GM21717 (cell line): ENCODE data around the gene ZNF512.
"Not testable (repeated sequence)": the region's sequence is repeated elsewhere in the genome, so short reads cannot be mapped to it uniquely, and the experiment has no call there.

Experiments
- ATAC-seq: cut with Tn5 transposase; IDR thresholded peaks from one replicate; pipeline ENCODE4 v1.9.1; 2021; ENCODE audit warnings: mild to moderate bottlenecking, moderate library complexity; ENCODE audit not compliant: unreplicated experiment

ZNF512 gene

DNA sequence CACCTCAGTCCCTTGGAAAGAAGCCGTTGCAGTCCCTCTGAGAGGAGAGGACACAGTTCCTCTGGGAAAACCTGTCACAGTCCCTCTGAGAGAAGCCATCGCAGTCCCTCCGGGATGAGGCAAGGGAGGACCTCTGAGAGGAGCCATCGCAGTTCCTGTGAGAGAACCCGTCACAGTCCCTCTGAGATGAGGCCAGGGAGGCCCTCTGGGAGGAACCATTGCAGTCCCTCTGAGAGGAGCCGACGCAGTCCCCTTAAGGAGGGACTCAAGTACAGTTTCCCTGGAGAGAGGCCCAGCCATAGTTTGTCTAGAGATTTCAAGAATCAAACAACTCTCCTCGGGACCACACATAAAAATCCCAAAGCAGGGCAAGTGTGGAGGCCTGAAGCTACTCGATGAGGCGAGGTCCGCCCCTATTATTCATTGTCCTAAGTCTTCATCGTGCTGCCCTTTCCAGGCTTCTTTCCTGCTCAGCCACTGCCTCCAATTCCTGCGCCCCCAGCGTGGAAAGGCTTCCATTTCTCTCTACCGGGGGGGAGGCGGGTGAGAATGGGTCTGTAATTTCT, 630 bp upstream of the ZNF512 start:
- no peak for ATAC-seq

DNA sequence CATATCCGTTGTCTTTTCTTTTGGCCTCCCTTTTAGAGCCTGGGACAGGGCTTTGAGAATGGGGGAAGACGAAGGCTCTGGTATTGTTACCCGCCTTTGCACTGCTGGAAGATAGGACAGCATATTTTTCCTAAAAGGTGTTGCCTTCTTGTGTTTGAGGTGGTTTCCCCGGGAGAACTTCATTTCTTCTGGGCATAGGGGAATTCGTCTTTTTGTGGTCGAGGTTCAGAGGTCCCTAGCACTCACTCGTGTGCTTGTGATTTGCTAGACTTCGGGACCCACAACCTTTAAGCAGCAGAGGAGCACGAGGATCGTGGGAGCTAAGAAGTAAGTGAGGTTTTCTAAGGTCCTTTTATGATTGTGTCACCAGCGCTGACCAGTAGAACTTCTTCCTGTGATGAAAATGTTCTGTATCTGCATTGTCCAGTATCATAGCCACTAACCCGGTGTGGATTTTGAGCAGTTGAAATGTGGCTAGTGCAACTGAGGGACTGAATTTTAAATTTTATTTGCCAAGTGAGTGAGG, 611 bp downstream of the ZNF512 start:
- no peak for ATAC-seq

DNA sequence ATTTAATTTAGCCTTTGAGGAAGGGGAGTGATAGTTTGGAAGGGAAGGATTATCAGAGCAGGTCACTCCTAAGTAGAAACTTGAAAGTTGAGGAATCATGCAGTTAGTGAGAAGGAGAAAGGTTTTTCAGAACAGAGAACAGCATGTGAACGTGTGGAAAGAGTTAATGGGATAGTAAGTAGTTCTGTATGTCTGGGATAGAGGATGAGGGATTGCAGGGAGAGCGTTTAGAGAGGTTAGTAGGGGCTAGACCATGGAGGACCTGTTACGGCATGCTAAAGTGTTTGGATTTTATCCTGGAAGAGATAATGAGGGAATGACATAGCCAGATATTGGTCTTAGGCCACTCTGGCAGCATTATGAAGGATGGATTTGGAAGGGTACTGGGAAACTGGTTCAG, 1.8 kb downstream of the ZNF512 start:
- no peak for ATAC-seq

DNA sequence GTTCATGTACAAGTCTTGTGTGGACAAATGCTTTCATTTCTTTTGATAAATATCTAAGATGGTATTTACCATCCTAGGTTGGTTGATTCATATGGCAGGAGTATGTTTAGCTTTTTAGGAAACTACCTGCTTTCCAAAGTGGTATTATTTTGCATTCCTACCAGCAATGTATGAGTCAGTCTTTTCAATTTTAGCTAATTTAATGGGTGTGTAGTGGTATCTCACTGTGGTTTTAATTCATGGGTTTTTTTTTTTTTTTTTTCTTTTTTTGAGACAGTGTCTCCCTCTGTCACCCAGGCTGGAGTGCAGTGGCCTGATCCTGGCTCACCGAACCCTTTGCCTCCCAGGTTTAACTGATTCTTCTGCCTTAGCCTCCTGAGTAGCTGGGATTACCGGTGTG, 4.2 kb downstream of the ZNF512 start:
- no peak for ATAC-seq

DNA sequence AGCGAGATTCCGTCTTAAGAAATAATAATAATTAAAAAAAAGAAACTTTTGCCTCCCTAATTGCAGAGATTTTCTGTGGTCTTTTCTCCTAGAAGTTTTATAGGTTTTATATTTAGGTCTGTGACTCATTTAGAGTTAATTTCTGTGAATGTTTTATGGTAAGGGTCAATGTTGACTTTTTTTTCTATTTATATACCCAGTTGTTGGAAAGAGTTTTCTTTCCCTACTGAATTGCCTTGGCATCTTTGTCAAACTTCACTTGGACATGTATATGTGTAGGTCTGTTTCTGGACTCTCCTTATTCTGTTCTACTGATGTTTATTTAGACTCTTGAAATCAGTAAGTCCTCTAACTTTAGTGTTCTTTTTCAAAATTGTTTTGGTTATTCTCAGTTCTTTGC, 5.5 kb downstream of the ZNF512 start:
- no peak for ATAC-seq

DNA sequence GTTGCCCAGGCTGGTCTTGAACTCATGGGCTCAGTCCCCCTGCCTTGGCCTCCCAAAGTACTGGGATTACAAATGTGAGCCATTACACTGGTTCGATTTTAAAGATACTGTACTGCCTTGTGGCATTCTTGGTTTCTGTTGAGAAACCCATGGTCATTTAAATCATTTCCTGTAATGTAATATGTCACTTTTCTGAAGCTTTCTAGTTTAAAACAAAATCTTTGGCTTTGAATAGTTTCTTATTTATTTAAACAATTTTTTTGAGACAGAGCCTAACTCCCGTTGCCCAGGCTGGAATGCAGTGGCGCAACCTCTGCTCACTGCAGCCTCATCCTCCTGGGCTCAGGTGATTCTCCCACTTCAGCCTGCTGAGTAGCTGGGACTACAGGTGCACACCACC, 8.9 kb downstream of the ZNF512 start:
- ATAC-seq = no peak

DNA sequence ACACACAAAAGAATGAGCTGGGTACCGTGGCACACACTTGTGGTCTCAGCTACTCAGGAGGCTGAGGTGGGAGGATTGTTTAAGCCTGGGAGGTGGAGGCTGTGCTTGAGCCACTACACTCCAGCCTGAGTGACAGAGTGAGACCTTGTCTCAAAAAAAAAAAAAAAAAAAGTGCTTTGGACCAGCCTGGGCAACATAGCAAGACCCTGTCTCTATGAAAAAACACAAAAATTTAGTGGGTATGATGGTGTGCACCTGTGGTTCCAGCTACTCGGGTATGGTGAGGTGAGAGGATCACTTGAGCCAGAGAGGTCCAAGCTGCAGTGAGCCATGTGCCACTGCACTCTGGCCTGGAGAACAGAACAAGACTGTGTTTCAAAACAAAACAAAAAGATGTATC, 10.4 kb downstream of the ZNF512 start:
- no peak for ATAC-seq

DNA sequence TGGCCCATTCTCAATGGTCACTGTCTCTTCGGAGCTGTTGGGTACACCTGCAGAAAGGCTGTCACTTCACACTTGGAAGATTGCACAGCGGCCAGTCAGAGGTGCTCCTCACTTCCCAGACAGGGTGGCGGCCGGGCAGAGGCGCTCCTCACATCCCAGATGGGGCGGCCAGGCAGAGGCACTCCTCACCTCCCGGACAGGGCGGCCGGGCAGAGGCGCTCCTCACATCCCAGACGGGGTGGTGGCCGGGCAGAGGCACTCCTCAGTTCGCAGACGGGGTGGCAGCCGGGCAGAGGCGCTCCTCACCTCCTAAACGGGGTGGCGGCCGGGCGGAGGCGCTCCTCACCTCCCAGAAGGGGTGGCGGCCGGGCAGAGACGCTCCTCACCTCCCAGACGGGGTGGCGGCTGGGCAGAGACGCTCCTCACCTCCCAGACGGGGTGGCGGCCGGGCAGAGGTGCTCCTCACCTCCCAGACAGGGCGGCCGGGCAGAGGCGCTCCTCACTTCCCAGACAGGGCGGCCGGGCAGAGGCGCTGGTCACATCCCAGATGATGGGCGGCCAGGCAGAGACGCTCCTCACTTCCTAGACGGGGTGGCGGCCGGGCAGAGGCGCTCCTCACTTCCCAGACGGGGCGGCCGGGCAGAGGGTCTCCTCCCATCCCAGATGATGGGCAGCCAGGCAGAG, 11.3 kb downstream of the ZNF512 start:
- not testable (repeated sequence) for ATAC-seq

DNA sequence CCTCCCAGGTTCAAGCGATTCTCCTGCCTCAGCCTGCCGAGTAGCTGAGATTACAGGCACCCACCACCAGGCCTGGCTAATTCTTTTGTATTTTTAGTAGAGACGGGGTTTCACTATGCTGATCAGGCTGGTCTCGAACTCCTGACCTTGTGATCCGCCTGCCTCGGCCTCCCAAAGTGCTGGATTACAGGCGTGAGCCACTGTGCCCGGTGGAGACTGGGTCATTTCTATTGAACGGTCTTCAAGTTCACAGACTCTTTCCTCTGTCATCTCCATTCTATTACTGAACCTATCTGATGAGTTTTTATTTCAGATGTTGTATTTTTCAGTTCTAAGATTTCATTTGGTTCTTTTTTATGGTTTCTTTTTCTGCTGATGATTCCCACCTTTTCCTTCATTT, 12.6 kb downstream of the ZNF512 start:
- not testable (repeated sequence) for ATAC-seq

DNA sequence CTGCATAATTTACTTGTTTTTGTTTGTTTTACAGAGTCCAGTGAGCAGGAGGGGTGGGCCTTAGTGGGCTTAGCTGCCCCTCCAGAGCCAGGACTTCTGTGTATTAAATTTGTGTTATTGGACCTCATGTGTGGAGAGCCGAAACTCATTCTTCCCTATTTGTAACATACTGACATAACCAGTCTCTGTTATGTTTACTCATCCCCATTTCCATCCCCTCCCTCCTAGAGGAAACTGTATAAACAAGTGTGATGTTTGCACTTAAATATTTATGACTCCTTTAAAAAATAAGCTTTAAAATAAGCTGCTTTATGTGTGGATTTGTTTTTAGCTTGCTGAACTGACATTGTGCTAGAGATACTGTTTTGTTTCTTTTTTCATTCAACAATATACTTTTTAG, 13.8 kb downstream of the ZNF512 start:
- ATAC-seq = no peak

DNA sequence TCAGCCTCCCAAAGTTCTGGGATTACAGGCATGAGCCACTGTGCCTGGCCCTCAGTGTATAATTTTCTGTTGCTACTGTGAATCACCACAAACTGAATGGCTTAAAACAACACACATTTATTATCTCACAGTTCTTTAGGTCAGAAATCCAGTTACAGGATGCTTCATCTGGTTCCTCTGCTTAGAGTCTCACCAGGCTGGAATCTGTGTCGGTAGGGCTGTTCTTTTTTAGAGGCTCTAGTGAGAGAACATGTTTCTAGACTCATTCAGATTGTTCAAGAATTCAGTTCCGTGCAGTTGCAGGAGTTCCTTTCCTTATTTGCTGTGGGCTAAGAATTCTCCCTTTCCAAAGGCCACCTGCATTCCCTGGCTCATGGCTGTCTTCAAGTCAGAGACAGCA, 23.8 kb downstream of the ZNF512 start:
- ATAC-seq = no peak

DNA sequence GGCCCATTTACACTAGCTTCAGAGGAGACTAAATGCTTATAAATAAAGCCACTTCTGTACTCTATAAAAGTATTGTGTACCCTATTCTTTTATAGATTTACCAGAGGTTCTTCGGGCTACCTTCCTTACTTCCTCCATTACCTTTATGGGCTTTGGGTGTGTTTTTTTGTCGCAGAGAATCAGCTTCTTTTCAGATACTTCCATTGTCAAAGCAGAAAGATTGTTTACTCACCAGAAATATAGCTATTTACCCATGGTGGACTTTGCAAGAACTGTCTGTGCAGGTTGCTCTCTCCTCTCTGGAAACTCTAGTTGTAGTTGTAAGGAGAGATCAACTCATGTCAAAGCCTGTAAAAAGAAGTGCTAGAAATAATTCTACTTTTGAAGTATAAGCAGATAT, 31.1 kb downstream of the ZNF512 start:
- ATAC-seq = no peak

DNA sequence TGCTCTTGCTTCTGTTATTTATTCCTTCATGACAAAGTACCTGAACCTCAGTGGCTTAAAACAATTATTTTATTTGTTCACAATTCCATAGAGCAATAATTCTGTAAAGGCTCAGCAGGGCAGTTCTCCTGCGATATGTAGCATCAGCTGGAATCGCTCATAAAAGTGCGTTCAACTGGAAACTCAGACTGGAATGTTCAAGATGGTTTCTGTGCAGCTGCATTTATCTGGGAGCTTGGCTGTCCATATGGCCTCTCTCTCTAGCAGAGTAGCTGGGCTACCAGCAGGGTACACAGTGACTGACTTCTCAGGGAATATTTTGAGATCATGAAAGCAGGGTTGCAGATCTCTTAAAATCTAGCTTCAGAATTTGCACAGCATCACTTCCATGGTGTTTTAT, 32.5 kb downstream of the ZNF512 start:
- ATAC-seq = no peak

DNA sequence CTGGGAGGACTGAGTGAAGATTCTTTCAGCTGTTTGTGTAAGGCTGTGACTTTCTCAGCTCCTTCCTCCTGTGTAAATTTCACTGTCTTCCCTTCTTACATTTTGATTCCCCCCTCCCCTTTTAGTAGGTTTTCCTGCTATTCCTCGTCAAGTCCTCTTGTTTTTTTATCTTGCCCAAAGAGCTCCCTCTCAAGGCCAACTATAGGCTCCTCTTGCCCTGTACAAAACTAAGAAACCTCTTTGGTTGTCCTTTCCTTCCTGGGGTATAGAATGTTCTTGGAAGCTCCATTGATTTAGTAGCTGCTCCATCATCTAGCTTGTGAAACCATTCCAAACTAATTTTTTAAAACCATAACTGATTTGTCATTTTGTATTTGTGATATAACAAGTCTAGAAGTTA, 38.7 kb downstream of the ZNF512 start:
- no peak for ATAC-seq

DNA sequence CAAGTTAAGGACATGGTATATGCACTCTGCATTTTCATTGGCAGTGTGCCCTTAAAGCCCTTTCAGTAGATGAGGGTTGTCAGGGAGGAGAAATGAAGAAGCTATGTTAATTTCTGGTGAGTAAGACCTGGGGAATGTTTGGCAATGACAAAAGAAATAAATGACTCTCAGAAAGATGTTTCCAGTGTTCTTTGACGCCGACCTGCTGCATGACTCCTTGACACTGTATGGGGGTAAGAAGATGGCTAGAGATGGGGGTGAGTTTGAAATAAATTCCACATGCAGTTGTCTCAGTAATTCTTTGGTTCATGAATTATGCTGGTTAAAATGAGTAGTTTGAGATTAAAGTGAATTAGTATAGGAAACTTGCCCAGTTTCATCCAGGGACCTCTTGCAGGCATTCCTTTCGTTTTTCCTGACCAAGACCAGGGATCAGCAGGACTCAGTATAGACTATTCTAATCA, 40.1 kb downstream of the ZNF512 start:
- ATAC-seq = no peak

DNA sequence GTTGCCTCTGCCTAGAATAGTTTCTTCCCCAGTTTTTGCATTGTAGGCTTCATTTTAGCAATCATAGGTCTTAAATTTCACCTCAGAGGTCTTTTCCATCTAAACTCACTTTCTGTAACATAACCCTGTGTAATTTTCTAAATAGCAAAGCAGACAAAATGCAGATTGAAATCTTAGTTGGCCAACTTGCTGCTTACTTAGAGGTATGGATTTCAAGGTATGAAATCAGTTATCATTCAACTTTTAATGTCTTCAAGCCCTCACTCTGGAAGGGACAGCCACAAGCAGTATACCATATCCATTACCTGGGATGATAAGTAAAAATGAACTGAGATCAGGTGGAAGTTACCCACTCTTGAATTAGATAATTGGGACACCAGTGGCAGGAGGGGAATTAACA, 42.1 kb downstream of the ZNF512 start:
- ATAC-seq = no peak

DNA sequence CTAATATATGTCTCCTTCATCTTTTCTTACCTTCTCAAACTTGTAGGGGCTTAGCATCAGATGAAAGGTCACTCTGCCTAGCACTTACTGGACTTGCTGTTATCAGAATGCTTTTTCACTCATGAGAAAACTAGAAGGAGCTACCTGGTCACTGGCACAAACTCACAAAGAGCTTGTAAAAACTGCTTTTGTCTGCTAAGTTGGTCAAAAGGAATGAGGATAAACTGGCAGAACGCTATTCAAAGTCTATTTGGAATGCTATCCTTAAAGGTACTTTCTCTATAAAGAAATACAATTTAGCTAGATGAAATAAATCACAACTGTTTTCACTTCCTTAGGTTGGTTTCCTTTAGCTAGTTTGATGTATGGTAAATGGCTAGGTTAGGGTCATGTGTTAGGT, 43.5 kb downstream of the ZNF512 start:
- not testable (repeated sequence) for ATAC-seq

DNA sequence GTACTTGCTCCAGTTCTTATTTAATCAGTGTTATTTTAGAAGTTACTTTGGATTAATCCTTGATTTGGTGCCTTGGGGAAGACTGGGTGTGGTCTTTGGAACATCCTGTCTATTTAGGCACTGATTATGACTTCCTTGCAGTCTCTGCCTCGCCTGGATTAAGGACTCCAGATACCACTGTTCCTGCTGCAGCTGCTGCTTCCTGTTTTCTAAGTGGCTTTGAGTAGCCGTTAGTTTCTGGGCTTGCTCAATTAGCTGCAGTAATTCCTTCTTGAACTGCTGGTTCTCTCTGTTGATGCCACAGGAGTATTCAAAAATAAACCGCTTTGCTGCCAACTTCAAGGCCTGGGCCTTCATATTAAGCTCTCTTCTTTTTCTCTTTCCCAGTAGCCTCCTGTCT, 44.1 kb downstream of the ZNF512 start:
- ATAC-seq = not testable (repeated sequence)

DNA sequence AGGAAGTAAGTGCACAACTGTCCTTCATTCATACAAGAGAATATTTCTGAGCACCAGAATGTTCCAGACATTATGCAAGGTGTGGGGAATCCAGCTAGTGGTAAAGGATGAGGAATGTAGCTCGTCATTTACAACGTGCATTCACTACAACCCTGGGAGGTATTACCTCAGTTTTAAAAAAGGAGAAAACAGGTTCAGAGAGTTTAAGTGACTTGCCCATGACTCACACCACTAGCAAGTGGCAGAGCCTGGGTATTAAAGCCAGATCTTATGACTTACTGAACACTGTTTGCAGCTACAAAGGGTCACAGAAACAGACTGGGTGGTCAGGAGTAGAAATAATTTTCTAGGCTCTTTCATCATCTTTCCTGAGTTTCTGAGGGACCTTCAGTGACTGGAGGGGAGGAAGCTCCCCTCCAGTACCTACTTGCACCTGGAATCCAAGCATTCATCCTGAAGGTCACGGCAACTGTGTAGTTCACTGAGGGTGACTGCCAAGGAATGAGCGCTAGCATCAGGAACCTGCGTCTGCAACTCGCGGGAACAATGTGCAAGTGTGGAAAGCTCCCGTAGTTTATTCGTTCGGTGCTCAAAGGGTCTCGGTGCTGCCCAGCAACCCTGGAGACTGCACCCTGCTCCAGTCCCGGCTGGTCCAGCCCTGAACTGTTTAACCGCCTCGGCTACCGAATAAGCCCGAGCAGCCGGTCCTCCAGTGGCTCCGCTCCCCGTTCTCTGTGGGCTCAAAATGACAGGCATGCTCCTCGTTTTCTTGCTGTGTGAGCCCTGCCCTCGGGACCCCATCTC, 45.3 kb downstream of the ZNF512 start:
- ATAC-seq = peak; percentile 20

DNA sequence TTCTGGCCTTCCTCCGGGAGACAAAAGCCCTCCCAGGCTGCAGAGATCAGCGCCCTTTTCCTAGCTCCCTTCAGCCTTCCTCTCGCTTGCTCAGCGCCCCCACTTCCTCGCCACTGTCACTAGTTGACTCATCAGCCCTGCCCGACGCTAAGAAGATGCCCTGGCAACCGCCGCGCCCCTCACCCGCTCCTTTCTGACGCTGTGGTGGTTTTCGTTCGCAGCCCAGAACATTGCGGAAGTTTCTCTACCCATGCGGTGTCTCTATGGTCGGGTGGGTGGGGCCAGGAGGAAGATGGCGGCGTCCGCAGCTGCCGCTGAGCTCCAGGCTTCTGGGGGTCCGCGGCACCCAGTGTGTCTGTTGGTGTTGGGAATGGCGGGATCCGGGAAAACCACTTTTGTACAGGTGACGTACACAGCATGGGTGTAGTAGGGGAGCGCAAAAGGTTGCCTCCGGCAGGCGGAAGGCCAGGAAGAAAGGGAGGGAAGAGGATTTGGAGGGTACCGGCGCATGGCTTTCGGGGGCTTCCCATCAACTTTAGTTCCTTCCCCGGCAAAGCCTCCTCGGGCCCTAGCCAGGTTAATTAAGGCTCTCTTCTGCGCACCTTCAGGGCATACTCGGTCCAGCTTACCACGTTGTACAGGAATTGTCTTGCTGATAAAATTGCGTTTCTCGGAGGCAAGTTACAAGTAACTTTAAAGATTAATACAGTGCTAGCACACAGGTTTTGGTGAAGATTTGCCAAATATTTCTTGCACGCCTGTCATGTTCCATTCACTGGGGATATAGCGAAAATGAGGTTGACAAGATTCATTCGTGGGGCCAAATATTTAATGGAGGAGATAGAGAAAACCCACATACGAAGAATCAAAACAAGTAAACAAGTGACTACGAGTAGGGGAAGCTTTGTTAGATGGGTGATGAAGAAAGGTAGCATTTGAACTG, 46.2 kb downstream of the ZNF512 start, which contains the start of the genes CCDC121 and GPN1:
Gene CCDC121 (minus strand): TSS at position 246 of the 943 bp plus-strand sequence. CDS start 1,213 bp downstream, outside the sequence.
Gene GPN1 (plus strand): TSS at position 284 of the 943 bp plus-strand sequence. CDS start 9 bp downstream, at position 293.
- ATAC-seq = peak; percentile 95
